Measurements from ENCODE around the gene CHRNA7. TPM values are rescaled to one million over a fixed set of nuclear protein-coding genes. Genes with fewer than 3 reads are reported as not detected.

Gene CHRNA7
- total RNA-seq, 1 donor from 2014 or later = 0.73 TPM

- Mint-ChIP-seq H3K27me3 (ENCODE audit: unreplicated experiment) (peaks cover 29% of the 10 kb centered on the region), H3K4me1 (ENCODE audit: unreplicated experiment) (no peaks in the 10 kb centered on the region), H3K4me3 (ENCODE audit: unreplicated experiment) (no peak overlapping the region), H3K36me3 (ENCODE audit: unreplicated experiment) (no peaks in the 10 kb centered on the region), H3K27ac (ENCODE audit: unreplicated experiment) (no peak overlapping the region), H3K9me3 (ENCODE audit: unreplicated experiment) (no peaks in the 10 kb centered on the region)
- TF ChIP-seq, protein P1, sequence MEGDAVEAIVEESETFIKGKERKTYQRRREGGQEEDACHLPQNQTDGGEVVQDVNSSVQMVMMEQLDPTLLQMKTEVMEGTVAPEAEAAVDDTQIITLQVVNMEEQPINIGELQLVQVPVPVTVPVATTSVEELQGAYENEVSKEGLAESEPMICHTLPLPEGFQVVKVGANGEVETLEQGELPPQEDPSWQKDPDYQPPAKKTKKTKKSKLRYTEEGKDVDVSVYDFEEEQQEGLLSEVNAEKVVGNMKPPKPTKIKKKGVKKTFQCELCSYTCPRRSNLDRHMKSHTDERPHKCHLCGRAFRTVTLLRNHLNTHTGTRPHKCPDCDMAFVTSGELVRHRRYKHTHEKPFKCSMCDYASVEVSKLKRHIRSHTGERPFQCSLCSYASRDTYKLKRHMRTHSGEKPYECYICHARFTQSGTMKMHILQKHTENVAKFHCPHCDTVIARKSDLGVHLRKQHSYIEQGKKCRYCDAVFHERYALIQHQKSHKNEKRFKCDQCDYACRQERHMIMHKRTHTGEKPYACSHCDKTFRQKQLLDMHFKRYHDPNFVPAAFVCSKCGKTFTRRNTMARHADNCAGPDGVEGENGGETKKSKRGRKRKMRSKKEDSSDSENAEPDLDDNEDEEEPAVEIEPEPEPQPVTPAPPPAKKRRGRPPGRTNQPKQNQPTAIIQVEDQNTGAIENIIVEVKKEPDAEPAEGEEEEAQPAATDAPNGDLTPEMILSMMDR (IDR thresholded peaks at IDR 0.05) = no peak
- no peak for DNase-seq (ENCODE audit: extremely low spot score, unreplicated experiment)
Measured at GRCh38 chr15:32036971-32037370, 6.7 kb downstream of the CHRNA7 start.

DNA sequence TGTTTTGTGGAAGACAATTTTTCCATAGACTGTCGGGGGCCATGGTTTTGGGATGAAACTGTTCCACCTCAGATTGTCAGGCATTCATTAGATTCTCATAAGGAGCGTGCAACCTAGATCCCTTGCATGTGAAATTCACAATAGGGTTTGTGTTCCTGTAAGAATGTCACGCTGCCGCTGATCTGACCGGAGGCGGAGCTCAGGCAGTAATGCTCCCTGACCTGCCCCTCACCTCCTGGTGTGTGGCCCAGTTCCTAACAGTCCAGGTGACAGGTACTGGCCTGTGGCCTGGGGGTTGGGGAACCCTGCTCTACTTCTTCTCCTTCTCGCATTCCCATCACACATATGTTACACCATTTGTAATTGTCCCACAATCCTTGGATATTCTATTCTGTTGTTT lies 11.0 kb downstream of the CHRNA7 start:
- Mint-ChIP-seq H3K4me3 (ENCODE audit: unreplicated experiment) (no peak overlapping the region), H3K9me3 (ENCODE audit: unreplicated experiment) (no peaks in the 10 kb centered on the region), H3K36me3 (ENCODE audit: unreplicated experiment) (no peaks in the 10 kb centered on the region), H3K4me1 (ENCODE audit: unreplicated experiment) (no peaks in the 10 kb centered on the region), H3K27ac (ENCODE audit: unreplicated experiment) (no peak overlapping the region), H3K27me3 (ENCODE audit: unreplicated experiment) (peaks cover 10% of the 10 kb centered on the region)
- TF ChIP-seq, protein P1 (IDR thresholded peaks at IDR 0.05) = no peak
- no peak for DNase-seq (ENCODE audit: extremely low spot score, unreplicated experiment)

GRCh38 chr15:32042269-32042972 lies 12.1 kb downstream of the CHRNA7 start:
- TF ChIP-seq, protein P1 (IDR thresholded peaks at IDR 0.05) = no peak
- Mint-ChIP-seq H3K27ac (ENCODE audit: unreplicated experiment) (no peak overlapping the region), H3K36me3 (ENCODE audit: unreplicated experiment) (no peaks in the 10 kb centered on the region), H3K4me3 (ENCODE audit: unreplicated experiment) (no peak overlapping the region), H3K4me1 (ENCODE audit: unreplicated experiment) (no peaks in the 10 kb centered on the region), H3K27me3 (ENCODE audit: unreplicated experiment) (peaks cover 10% of the 10 kb centered on the region), H3K9me3 (ENCODE audit: unreplicated experiment) (no peaks in the 10 kb centered on the region)
- no peak for DNase-seq (ENCODE audit: extremely low spot score, unreplicated experiment)

GRCh38 chr15:32053719-32054118 lies 23.4 kb downstream of the CHRNA7 start:
- Mint-ChIP-seq H3K4me1 (ENCODE audit: unreplicated experiment) (no peaks in the 10 kb centered on the region), H3K36me3 (ENCODE audit: unreplicated experiment) (no peaks in the 10 kb centered on the region), H3K4me3 (ENCODE audit: unreplicated experiment) (no peak overlapping the region), H3K27me3 (ENCODE audit: unreplicated experiment) (no peaks in the 10 kb centered on the region), H3K9me3 (ENCODE audit: unreplicated experiment) (peaks cover 4% of the 10 kb centered on the region), H3K27ac (ENCODE audit: unreplicated experiment) (no peak overlapping the region)
- DNase-seq (ENCODE audit: extremely low spot score, unreplicated experiment) = no peak
- TF ChIP-seq, protein P1 (IDR thresholded peaks at IDR 0.05) = no peak

- no peak overlapping the region for H3K4me3 Mint-ChIP-seq (ENCODE audit: unreplicated experiment)
- H3K27ac Mint-ChIP-seq (ENCODE audit: unreplicated experiment) = no peak overlapping the region
- H3K36me3 Mint-ChIP-seq (ENCODE audit: unreplicated experiment) = no peaks in the 10 kb centered on the region
- TF ChIP-seq, protein P1 (IDR thresholded peaks at IDR 0.05) = no peak
- H3K9me3 Mint-ChIP-seq (ENCODE audit: unreplicated experiment) = no peaks in the 10 kb centered on the region
- no peaks in the 10 kb centered on the region for H3K27me3 Mint-ChIP-seq (ENCODE audit: unreplicated experiment)
- DNase-seq (ENCODE audit: extremely low spot score, unreplicated experiment) = no peak
- no peaks in the 10 kb centered on the region for H3K4me1 Mint-ChIP-seq (ENCODE audit: unreplicated experiment)
Measured at GRCh38 chr15:32057876-32058425, 27.6 kb downstream of the CHRNA7 start.

All from osteocyte (in vitro differentiated cells).